Heart left ventricle (tissue), 16 donors: ENCODE data around the gene NR1D1. TPM values are rescaled to one million over a fixed set of nuclear protein-coding genes. Genes with fewer than 3 reads are reported as not detected.

Source experiments
- ATAC-seq, 4 donors: fragments of 200-7000 bp; cut with Tn5 transposase; one replicate each; pipeline ENCODE4 v1.9.1; 2020 to 2022; ENCODE audit warnings: moderate library complexity in 4 of 4, mild to moderate bottlenecking in 3 of 4, moderate number of reproducible peaks in 1 of 4
- DNase-seq, 5 donors: peaks; one replicate each; pipeline ENCODE4 v3.0.0-alpha.2; 2020
- H3K27ac ChIP-seq, 12 donors: fragments of 200-600 bp; sonication (generic) in 4 of 12; one replicate each; pipeline versions ENCODE4 v1.5.0 to v1.8.0; 2016 to 2022; ENCODE audit warnings: mild to moderate bottlenecking in 2 of 12
- H3K27me3 ChIP-seq, 9 donors: fragments of 200-600 bp; sonication (generic) in 2 of 9; one replicate each; pipeline versions ENCODE4 v1.5.1 to v1.8.0; 2016 to 2022; ENCODE audit warnings: mild to moderate bottlenecking in 3 of 9
- H3K36me3 ChIP-seq, 9 donors: fragments of 200-600 bp; sonication (generic) in 2 of 9; one replicate each; pipeline versions ENCODE4 v1.5.0 to v1.8.0; 2018 to 2022; ENCODE audit warnings: mild to moderate bottlenecking in 2 of 9
- H3K4me1 ChIP-seq, 12 donors: fragments of 200-600 bp; sonication (generic) in 4 of 12; one replicate each; pipeline versions ENCODE4 v1.5.0 to v1.8.0; 2016 to 2022; ENCODE audit warnings: mild to moderate bottlenecking in 3 of 12
- H3K4me3 ChIP-seq, 12 donors: fragments of 200-600 bp; sonication (generic) in 4 of 12; one replicate each; pipeline versions ENCODE4 v1.5.0 to v1.8.0; 2017 to 2022; ENCODE audit warnings: mild to moderate bottlenecking in 9 of 12, moderate library complexity in 4 of 12
- H3K9me3 ChIP-seq, 12 donors: fragments of 200-600 bp; sonication (generic) in 4 of 12; one replicate each; pipeline versions ENCODE4 v1.5.0 to v1.8.0; 2016 to 2022; ENCODE audit warnings: mild to moderate bottlenecking in 1 of 12
- CTCF ChIP-seq, 12 donors: fragments of 200-600 bp; sonication (generic) in 4 of 12; IDR thresholded peaks; one replicate each; pipeline versions ENCODE4 v1.5.0 to v1.8.0; 2018 to 2022; ENCODE audit warnings: antibody characterized with exemption in 12 of 12, mild to moderate bottlenecking in 5 of 12
- POLR2A ChIP-seq, 2 donors: fragments of 450-650 bp; IDR thresholded peaks; one replicate each; pipeline ENCODE4 v1.6.1; 2017; ENCODE audit warnings: antibody characterized with exemption in 2 of 2, mild to moderate bottlenecking in 2 of 2, moderate library complexity in 2 of 2
- WGBS, 4 donors: extraction: QIAGEN DNeasy Blood & Tissue Kit in 2 of 4; methylation state at CpG; one replicate each; pipeline versions ENCODE4 v1.1.5 to v1.1.7; 2013 to 2018; 5-methylcytosine and 5-hydroxymethylcytosine counted together
- intact Hi-C, 10 donors: fragments of 100-400 bp; cut with DNase I; formaldehyde crosslinking; loops; one replicate each; pipeline versions ENCODE4 v1.11.1 to v1.14.2; 2022
- polyA plus RNA-seq, 2 donors: library from polyadenylated mRNA; stranded (reverse); fragments of 200-250 nt; gene quantifications; one replicate each; pipeline ENCODE4 v1.2.3, GENCODE V29; 2013
- total RNA-seq, 9 donors: library from RNA; depleted of rRNA in 2 of 9; stranded (reverse); fragments of >200 nt in 2 of 9; fragmentation: NEBNext Ultra II Directional in 3 of 9; extraction: Animal tissue kit (Norgen Biotek cat#: 25700) in 3 of 9; gene quantifications; one replicate each; pipeline versions ENCODE4 v1.1.0 to v1.2.4, GENCODE V29; 2016 to 2023
- donor health status: ischemic (EF 13 %, LVEDD 7.1; RV severe dilation, severe dysfunction).
- donor health status: healthy with polysubstance abuse.
- donor health status: DM: no; HTN: yes; CAD: no.
- donor health status: DM: no; HTN: no; CAD: no.
- donor health status: ischemic (EF 25% LVEDD 6.9; RV normal size, moderate dysfunction).
- donor health status: ischemic (EF 25% LVEDD 5.7; RV mildly dilated, moderate dysfunction).
- donor health status: healthy.
- donor health status: DM: yes; HTN: yes; CAD: no.
- donor health status: ischemic (EF 35%, LVEDD 5.7; RV mildly dilated, moderate dysfunction).
- donor health status: nonischemic (EF 11% LVEDD 7.7; RV severe dilation, severe dysfunction).
- donor health status: DM: yes; HTN: yes; CAD: no.
- donor health status: PGD.
- donor health status: ischemic (EF 29% LVEDD 5.4; RV normal size, mild dysfunction).
- donor health status: nonischemic (EF 23%, LVEDD 6.1; RV moderate dilation, normal function).

The NR1D1 gene
- total and polyA plus RNA-seq, 11 donors = 5.8 to 36.1 (median 20.2) TPM

GRCh38 chr17:40084477-40084876 is 15.9 kb downstream of the NR1D1 start:
- no peaks in the 10 kb centered on the region for H3K27me3 ChIP-seq
- 92 to 95% (median 94%) methylated on average over 14 of the region's 14 CpGs for WGBS, 4 donors
- DNase-seq (no peak), ATAC-seq (no peak)
- H3K27ac ChIP-seq = peak overlapping the region in 1 of 12 donors; percentile 17
- H3K9me3 ChIP-seq = no peaks in the 10 kb centered on the region
- H3K4me1 ChIP-seq = peaks cover 0 to 13% (median 6%) of the 10 kb centered on the region in 12 donors
- intact Hi-C loops = loop anchor here in 2 of 10 donors (10.0 kb wide), 1 partner anchor 50 kb away; no protein-coding TSS in a partner anchor
- TF ChIP-seq POLR2A (IDR thresholded peaks at IDR 0.05) (no peak), CTCF (IDR thresholded peaks at IDR 0.05) (no peak)
- peaks cover 3 to 98% (median 71%) of the 10 kb centered on the region in 9 donors for H3K36me3 ChIP-seq
- H3K4me3 ChIP-seq = no peak overlapping the region

GRCh38 chr17:40079545-40079944 is 20.8 kb downstream of the NR1D1 start:
- ATAC-seq (no peak), DNase-seq (no peak)
- intact Hi-C loops = loop anchor here in 3 of 10 donors (5.0 kb wide), 2 partner anchors 37 to 42 kb away; no protein-coding TSS in a partner anchor
- TF ChIP-seq POLR2A (IDR thresholded peaks at IDR 0.05) (no peak), CTCF (IDR thresholded peaks at IDR 0.05) (no peak)
- Histone ChIP-seq H3K4me1 (peaks cover 10 to 36% (median 27%) of the 10 kb centered on the region in 12 donors), H3K27ac (no peak overlapping the region), H3K36me3 (peaks cover 3 to 84% (median 45%) of the 10 kb centered on the region in 9 donors), H3K9me3 (no peaks in the 10 kb centered on the region), H3K4me3 (no peak overlapping the region), H3K27me3 (no peaks in the 10 kb centered on the region)
- whole genome bisulfite sequencing, 4 donors = 92 to 96% (median 95%) methylated on average over 3 of the region's 3 CpGs

GRCh38 chr17:40076591-40076990 is 23.8 kb downstream of the NR1D1 start:
- no peak overlapping the region for H3K4me3 ChIP-seq
- H3K4me1 ChIP-seq = peaks cover 21 to 65% (median 56%) of the 10 kb centered on the region in 12 donors
- intact Hi-C loops = loop anchor here in 3 of 10 donors (2.0 to 5.0 kb wide), 3 partner anchors 14 to 39 kb away; partner anchors contain the start of gene THRA (in 1 of the 3)
- peak in 1 of 5 donors; percentile 24 for DNase-seq
- TF ChIP-seq POLR2A (IDR thresholded peaks at IDR 0.05) = no peak
- no peak for TF ChIP-seq CTCF (IDR thresholded peaks at IDR 0.05)
- WGBS, 4 donors = 49 to 63% (median 58%) methylated on average over 7 of the region's 7 CpGs
- no peak for ATAC-seq
- H3K27ac ChIP-seq = peak overlapping the region in 10 of 12 donors; percentile 62 to 100 (median 95)
- H3K9me3 ChIP-seq = no peaks in the 10 kb centered on the region
- no peaks in the 10 kb centered on the region for H3K27me3 ChIP-seq
- H3K36me3 ChIP-seq = peaks cover 0 to 63% (median 36%) of the 10 kb centered on the region in 9 donors

DNA sequence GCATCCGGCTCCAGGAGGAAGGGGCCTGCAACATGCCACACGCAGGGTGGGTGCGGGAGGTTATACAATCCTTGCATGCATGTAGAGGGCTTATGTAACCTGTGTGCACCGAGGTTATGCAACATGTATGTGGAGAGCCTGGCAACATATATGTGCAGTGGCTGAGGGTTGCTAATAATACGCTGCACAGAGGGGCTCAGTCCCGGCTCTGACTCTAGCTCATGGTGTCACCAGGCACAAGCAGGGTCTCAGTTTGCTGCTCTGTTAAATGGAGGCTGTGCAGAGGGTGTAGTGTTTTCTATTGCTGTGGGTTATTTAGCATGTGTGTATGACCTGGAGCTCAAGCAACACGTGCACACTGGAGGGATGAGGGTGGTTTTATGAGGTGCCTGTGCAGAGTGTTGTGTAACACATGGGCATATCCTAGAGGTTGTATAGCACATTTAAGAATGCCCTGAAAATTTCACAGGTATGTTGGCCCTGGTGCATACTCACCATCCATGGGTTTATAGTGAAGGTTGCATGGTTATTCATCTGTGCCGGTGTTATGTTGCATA is 24.4 kb downstream of the NR1D1 start:
- Histone ChIP-seq H3K36me3 (peaks cover 0 to 59% (median 34%) of the 10 kb centered on the region in 9 donors), H3K4me3 (peak overlapping the region in 7 of 12 donors; percentile 2 to 23 (median 17)), H3K27me3 (no peaks in the 10 kb centered on the region), H3K4me1 (peaks cover 27 to 71% (median 61%) of the 10 kb centered on the region in 12 donors), H3K27ac (peak overlapping the region; percentile 62 to 100 (median 95)), H3K9me3 (no peaks in the 10 kb centered on the region)
- TF ChIP-seq POLR2A (IDR thresholded peaks at IDR 0.05) (no peak), CTCF (IDR thresholded peaks at IDR 0.05) (no peak)
- intact Hi-C loops = loop anchor here in 4 of 10 donors (1.0 to 5.0 kb wide), 4 partner anchors 13 to 39 kb away; partner anchors contain the start of gene THRA (in 1 of the 4)
- DNase-seq (no peak), ATAC-seq (no peak)
- WGBS, 4 donors = 28 to 39% (median 36%) methylated on average over 5 to 8 of the region's 8 CpGs
